GM21528 (cell line): ENCODE results near the gene MGAT3.
A peak's percentile ranks its signal among the peaks of the same experiment; 100 is the strongest.
"Not testable (repeated sequence)": the region's sequence is repeated elsewhere in the genome, so short reads cannot be mapped to it uniquely, and the experiment has no call there.

ENCODE experiments used
- ATAC-seq: cut with Tn5 transposase; IDR thresholded peaks from one replicate; pipeline ENCODE4 v1.9.1; 2021; ENCODE audit warnings: mild to moderate bottlenecking, moderate library complexity; ENCODE audit not compliant: unreplicated experiment, low FRiP score

Gene MGAT3

GRCh38 chr22:39489094-39490068 lies 32.6 kb downstream of the MGAT3 start:
- ATAC-seq = no peak

GRCh38 chr22:39490135-39490798 lies 33.5 kb downstream of the MGAT3 start:
- ATAC-seq = no peak

DNA sequence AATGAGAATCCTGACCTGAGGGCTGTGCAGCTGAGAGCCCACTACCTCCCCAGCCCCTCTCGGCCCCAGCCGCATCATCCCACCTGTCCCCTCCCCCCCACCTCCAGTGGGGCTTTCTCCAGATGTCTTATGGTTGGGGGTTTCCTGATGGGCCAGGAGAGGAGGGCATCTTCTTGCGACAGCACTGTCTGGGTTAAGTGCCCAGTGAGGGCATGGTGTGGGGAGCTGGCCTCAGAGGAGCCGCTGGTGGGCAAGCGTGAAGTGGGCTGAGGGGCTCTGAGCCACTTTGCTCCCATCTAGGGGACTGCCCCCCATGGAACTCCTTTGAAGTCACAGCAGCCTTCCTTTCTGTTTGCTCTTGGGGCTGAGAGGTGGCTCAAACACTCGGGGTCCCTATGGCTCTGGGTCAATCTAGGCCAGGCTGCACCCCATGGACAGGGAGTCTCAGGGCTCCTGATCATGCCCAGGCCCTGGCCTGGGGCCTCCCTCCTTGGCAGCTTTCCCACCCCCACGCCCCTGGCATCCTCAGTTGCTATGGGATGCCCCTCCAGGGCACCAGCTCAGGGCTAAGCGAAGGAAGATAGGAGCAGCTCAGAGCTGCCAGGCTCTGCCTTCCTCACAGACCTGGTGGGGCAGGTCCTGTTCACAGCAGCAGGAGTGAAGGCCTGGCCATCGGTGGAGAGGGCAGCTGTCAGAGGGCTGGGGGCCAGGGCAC lies 34.3 kb downstream of the MGAT3 start:
- ATAC-seq = no peak

GRCh38 chr22:39491696-39492095 lies 34.9 kb downstream of the MGAT3 start:
- no peak for ATAC-seq

GRCh38 chr22:39492186-39492585 lies 35.4 kb downstream of the MGAT3 start:
- ATAC-seq = no peak

DNA sequence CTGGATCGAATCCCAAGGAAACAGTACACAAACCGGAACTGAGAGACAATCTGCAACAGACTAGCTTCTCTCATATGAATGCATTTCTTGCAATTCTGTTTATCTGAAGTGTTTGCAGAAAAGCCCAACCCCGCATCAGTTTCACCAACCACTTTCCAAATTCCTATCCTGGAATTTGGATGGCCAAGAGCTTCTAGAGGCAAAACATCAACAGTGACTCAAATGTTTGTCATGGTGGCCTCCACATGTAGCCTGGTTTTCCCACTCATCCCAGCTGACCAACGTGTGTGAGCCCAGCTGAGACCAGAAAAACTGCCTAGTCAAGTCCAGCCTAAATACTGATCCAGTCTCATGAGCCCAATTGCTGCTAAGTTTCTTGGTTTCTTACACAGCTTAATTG lies 36.9 kb downstream of the MGAT3 start:
- no peak for ATAC-seq

GRCh38 chr22:39494471-39495120 lies 37.8 kb downstream of the MGAT3 start:
- ATAC-seq = no peak

GRCh38 chr22:39496131-39496838 lies 39.5 kb downstream of the MGAT3 start:
- ATAC-seq = no peak

DNA sequence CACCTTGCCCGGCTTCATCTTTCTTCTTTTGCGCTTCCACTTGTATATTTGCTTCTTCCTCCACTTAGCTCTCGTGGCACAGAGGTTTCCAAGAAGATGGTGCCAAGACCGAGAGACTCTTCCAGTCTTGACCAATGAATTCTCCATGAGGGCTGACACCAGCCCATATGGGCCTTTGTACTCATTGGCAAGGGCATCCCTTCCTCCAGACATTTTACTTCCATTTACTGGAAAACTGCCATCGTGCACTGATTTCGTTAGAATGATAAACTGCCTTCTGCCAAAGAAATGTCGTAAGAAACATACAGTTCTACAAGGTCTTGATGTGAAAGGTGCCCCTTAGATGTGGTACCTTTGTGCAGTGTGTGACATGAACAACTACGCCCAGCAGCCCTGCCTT lies 40.6 kb downstream of the MGAT3 start:
- no peak for ATAC-seq

DNA sequence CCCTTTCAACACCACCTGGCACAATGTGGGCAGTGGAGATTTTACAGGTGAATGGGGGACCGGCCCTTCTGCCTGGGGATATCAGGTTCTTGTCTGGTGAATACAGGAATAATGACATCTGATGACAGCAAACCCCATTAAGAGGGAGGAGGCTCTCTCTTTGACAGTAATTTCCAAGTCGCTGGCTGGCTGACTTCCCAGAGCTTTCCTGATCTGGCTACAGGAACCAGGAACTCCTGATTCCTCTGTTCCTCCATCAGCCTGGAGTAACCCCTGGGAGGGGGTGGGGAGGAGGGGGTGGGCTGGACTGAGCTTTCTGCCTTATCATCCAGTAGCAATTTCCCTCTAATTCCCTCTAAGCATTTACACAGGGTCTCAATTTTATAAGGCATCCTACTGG lies 41.6 kb downstream of the MGAT3 start:
- ATAC-seq = no peak

GRCh38 chr22:39498802-39499201 lies 42.0 kb downstream of the MGAT3 start:
- no peak for ATAC-seq

DNA sequence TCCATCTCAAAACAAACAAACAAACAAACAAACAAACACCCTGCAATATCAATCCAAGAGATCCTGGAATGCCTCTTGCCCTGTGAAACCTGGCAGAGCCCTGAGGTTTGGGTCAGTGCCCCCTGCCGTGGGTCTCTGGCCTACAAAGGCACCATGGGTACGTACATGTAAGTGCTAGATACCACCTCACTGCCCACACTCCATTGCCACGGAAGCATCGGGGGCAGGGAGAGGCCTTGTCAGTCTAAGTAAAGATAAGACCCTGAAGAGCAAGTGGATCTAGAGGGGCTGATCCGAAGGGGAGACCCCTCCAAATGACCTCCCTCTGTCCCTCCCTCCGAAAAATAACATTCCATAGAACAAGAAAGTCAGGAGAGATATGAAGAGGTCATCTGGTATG lies 43.3 kb downstream of the MGAT3 start:
- no peak for ATAC-seq

DNA sequence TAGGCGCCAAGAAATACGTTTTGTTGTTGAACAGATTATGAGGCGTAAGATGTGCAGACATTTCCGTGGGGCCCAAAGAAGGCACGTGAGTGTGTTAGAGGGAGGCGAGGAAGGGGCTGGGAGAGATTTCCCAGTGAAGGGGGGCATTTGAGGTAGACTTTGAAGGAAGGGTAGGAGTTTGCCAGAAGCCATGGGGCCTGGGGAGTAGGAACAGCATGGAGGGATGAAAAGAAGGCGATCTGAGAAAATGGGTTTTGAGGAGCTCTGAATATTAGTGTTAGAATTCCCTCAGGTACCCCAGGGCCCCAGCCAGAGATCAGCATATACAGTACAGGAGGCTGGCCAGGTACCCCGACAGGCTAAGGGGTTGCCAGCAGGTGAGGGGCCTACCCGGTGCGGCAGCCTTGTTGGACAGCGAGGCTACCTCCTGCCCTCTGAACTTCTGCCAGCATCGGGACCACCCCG lies 44.9 kb downstream of the MGAT3 start:
- ATAC-seq = no peak

GRCh38 chr22:39502109-39502788 lies 45.4 kb downstream of the MGAT3 start, which contains the start of gene MIEF1:
MIEF1 (plus strand) TSS chr22:39502290; CDS start chr22:39511295, 9,005 bp downstream.
- ATAC-seq = peak; percentile 73

DNA sequence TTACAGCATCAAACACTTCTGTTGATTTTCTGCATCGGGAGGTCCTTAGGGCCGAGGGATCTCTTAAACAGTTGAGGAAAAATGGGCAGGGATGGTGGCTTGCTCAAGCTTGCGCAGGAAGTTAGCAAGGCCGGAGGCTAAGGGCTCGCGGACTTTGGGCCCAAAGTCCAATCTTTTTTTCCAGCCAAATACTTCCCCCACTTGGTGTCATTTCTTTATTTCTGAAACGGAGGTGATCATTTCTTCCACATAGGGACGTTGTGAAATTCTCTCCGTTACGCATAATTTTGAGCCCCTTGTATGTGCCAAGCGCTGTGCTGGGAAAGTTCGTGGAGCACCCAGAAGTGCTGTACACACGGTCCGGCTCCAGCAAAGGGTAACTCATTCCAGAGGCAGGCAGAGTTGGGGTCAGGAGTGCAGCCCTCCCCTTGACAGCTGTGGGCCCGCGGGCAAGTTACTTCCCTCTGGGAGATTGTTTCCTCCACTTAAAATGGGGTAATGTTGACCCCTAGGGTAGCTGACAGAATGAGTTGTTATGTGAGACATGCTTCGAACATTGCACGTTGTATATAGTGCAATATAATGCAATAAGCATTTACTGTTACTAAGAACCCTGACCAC lies 46.1 kb downstream of the MGAT3 start:
- ATAC-seq = no peak

GRCh38 chr22:39503630-39504029 lies 46.8 kb downstream of the MGAT3 start:
- ATAC-seq = no peak

DNA sequence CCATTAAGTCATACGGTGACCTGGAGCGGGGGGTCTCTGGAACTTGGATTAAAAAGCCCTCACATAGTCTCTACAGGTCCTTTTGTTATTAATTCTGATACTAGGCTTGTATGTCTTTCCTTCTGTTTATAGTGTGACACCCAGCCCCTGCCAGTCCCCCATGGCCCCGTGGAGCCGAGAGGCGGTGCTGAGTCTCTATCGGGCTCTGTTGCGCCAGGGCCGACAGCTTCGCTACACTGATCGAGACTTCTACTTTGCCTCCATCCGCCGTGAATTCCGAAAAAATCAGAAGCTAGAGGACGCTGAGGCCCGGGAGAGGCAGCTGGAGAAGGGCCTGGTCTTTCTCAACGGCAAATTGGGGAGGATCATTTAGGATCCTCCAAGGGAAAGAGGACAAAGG lies 47.3 kb downstream of the MGAT3 start:
- ATAC-seq = no peak

DNA sequence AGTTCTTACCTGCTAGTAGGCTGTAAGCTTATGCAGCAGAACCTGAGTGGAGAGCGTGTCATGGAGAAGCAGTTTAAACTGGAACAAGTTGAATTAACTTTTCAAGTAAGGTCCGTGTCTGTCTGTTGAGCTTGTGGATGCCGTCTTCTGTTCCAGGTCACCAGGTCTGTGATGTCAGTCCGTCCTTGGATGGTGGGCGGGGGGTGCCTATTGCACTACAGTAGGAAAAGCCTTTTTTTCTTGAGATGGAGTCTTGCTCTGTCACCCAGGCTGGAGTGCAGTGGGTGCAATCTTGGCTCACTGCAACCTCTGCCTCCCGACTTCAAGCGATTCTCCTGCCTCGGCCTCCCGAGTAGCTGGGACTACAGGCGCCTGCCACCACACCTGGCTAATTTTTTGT lies 50.2 kb downstream of the MGAT3 start:
- not testable (repeated sequence) for ATAC-seq

DNA sequence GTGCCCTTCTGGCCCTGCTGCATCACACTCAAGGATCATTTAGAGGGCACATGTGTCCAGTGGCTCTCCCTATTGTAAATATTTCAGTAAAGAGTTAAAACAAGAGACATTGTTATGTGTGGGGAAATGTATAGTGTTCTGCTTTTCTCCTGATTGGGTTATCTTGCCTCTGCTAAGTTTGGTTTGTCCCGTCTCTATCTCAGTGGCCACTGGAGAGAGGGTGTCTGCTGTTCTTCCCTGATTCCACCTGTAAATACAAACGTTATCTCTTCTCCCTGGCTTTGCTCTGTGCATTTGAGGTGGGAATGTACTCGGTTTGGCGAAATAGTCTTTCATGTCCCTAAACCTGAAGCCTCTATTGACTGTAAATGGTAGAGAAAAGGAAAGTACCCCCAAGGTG lies 51.6 kb downstream of the MGAT3 start:
- no peak for ATAC-seq
